ENCODE data around the gene NEK6.

DNA sequence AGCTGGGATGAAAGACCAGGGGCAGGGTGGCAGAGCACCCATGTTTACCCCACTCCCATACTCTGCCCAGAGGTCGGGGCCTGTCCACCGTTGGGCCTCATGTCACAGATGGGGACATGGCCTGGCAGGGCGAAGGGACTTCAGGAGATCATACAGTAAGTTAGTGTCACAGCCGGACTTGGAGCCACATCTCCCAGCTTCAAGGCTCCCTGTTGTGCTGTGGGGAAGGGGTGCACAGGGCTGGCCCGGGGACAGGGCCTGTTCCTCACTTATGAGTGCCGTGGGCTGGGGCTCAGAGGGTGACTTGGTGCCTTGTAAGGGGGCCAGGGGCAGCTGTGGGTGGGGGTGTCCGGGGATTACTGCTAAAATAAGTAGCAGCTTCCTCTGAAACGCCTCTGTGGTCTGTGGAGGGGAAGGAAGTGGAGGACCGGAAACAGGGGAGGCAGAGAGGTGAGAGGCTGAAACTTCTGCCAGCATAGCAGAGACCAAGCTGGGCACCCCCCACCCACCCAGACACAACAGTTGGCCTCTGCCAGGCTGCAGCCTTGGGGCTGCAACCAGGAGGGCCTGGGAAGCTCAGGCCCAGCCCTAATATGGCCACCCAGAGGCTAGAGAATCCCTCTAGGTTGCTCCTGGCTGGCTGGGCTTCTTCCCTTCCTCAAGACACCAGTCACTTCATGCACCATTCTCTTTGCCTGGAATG, 41.1 kb upstream of the NEK6 start:
- TF ChIP-seq, protein P1, sequence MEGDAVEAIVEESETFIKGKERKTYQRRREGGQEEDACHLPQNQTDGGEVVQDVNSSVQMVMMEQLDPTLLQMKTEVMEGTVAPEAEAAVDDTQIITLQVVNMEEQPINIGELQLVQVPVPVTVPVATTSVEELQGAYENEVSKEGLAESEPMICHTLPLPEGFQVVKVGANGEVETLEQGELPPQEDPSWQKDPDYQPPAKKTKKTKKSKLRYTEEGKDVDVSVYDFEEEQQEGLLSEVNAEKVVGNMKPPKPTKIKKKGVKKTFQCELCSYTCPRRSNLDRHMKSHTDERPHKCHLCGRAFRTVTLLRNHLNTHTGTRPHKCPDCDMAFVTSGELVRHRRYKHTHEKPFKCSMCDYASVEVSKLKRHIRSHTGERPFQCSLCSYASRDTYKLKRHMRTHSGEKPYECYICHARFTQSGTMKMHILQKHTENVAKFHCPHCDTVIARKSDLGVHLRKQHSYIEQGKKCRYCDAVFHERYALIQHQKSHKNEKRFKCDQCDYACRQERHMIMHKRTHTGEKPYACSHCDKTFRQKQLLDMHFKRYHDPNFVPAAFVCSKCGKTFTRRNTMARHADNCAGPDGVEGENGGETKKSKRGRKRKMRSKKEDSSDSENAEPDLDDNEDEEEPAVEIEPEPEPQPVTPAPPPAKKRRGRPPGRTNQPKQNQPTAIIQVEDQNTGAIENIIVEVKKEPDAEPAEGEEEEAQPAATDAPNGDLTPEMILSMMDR (IDR thresholded peaks at IDR 0.05) = no peak
- no peak for TF ChIP-seq POLR2A (IDR thresholded peaks at IDR 0.05)

Measured in testis (tissue), 2 donors.